IMR-90 (cell line): ENCODE data around the gene POU2F2. TPM values are rescaled to one million over a fixed set of nuclear protein-coding genes. Genes with fewer than 3 reads are reported as not detected.
"Not testable (repeated sequence)": the region's sequence is repeated elsewhere in the genome, so short reads cannot be mapped to it uniquely, and the experiment has no call there.

Experiments
- ATAC-seq: fragments of 200-7000 bp; cut with Tn5 transposase; 2 replicates; pipeline ENCODE4 v1.9.1; 2020; ENCODE audit warnings: low read depth, mild to moderate bottlenecking, moderate library complexity
- BruUV-seq: library from RNA; stranded (reverse); fragments of 400-500 nt; replicated peaks from 2 replicates; lab custom pipeline; 2021; lab: Mats Ljungman, UMichigan
- CTCF ChIA-PET: fragments of 300-600 bp; formaldehyde crosslinking; extraction: SDS; loops from one replicate; lab custom pipeline; 2021; ENCODE audit warnings: antibody characterized with exemption; lab: Yijun Ruan, JAX
- POLR2A ChIA-PET: fragments of 300-600 bp; sonication (Branson Sonifier 250); formaldehyde crosslinking; loops from one replicate; lab custom pipeline; 2022; ENCODE audit warnings: antibody characterized with exemption; ENCODE audit not compliant: unreplicated experiment; lab: Charles Lee
- DNase-seq: peaks from one replicate; pipeline ENCODE4 v3.0.0; 2013
- H2AFZ ChIP-seq: replicated peaks from 2 replicates; pipeline ENCODE3; 2013; ENCODE audit warnings: low read length, mild to moderate bottlenecking; ENCODE audit not compliant: poor library complexity
- H2AK5ac ChIP-seq: 2 replicates; pipeline ENCODE4 v1.6.1; 2013; ENCODE audit warnings: low read depth, low read length, inconsistent platforms
- H2AK9ac ChIP-seq: replicated peaks from 2 replicates; pipeline ENCODE3; 2013; ENCODE audit warnings: mild to moderate bottlenecking, low read depth, low read length, moderate library complexity; ENCODE audit not compliant: poor library complexity
- H2BK120ac ChIP-seq: 2 replicates; pipeline ENCODE4 v1.6.1; 2013; ENCODE audit warnings: low read depth, low read length, inconsistent platforms
- H2BK15ac ChIP-seq: 3 replicates; pipeline ENCODE4 v1.6.1; 2013; ENCODE audit warnings: low read depth, low read length, inconsistent platforms
- H2BK20ac ChIP-seq: 2 replicates; pipeline ENCODE4 v1.6.1; 2013; ENCODE audit warnings: low read depth, mild to moderate bottlenecking, inconsistent platforms, low read length, moderate library complexity
- H2BK5ac ChIP-seq: 2 replicates; pipeline ENCODE4 v1.6.1; 2013; ENCODE audit warnings: mild to moderate bottlenecking, low read depth, low read length, inconsistent platforms; ENCODE audit not compliant: poor library complexity, severe bottlenecking
- H3K14ac ChIP-seq: replicated peaks from 2 replicates; pipeline ENCODE4 v1.6.1; 2013; ENCODE audit warnings: low read depth, low read length, inconsistent platforms
- H3K18ac ChIP-seq: 2 replicates; pipeline ENCODE4 v1.6.1; 2013; ENCODE audit warnings: low read depth, low read length, control low read depth
- H3K23ac ChIP-seq: 2 replicates; pipeline ENCODE4 v1.6.1; 2013; ENCODE audit warnings: low read depth, low read length, inconsistent platforms
- H3K27ac ChIP-seq: 2 replicates; pipeline ENCODE4 v1.5.1; 2013; ENCODE audit warnings: mild to moderate bottlenecking, control low read depth, low read length; ENCODE audit not compliant: insufficient read depth
- H3K27me3 ChIP-seq: 2 replicates; pipeline ENCODE4 v1.6.1; 2013; ENCODE audit warnings: low read length; ENCODE audit not compliant: control insufficient read depth, insufficient read depth
- H3K36me3 ChIP-seq: 2 replicates; pipeline ENCODE4 v1.6.1; 2013; ENCODE audit warnings: low read length, mixed read lengths; ENCODE audit not compliant: control insufficient read depth, insufficient read depth
- H3K4ac ChIP-seq: 2 replicates; pipeline ENCODE4 v1.6.1; 2013; ENCODE audit warnings: low read depth, low read length, inconsistent platforms
- H3K4me1 ChIP-seq: 2 replicates; pipeline ENCODE4 v1.6.1; 2013; ENCODE audit warnings: low read length, mixed read lengths; ENCODE audit not compliant: control insufficient read depth, insufficient read depth
- H3K4me2 ChIP-seq: 2 replicates; pipeline ENCODE4 v1.6.1; 2013; ENCODE audit warnings: low read depth, mild to moderate bottlenecking, control low read depth, low read length, moderate library complexity
- H3K4me3 ChIP-seq: 2 replicates; pipeline ENCODE4 v1.5.1; 2013; ENCODE audit warnings: low read depth, mild to moderate bottlenecking, control low read depth, low read length, moderate library complexity; ENCODE audit not compliant: insufficient read depth
- H3K56ac ChIP-seq: 2 replicates; pipeline ENCODE4 v1.6.1; 2013; ENCODE audit warnings: low read length, inconsistent platforms; ENCODE audit not compliant: insufficient read depth; ENCODE audit errors: extremely low read depth
- H3K79me1 ChIP-seq, 2 experiments: 2 replicates each; pipeline ENCODE4 v1.6.1; 2013; ENCODE audit warnings: low read length in 2 of 2, inconsistent platforms in 1 of 2, low read depth in 1 of 2
- H3K9ac ChIP-seq: 2 replicates; pipeline ENCODE4 v1.6.1; 2013; ENCODE audit warnings: low read depth, low read length, control low read depth
- H3K9me1 ChIP-seq: 2 replicates; pipeline ENCODE4 v1.6.1; 2013; ENCODE audit warnings: low read length, inconsistent platforms; ENCODE audit not compliant: insufficient read depth
- H3K9me3 ChIP-seq: 2 replicates; pipeline ENCODE4 v1.6.1; 2013; ENCODE audit warnings: low read length; ENCODE audit not compliant: control insufficient read depth, insufficient read depth
- H4K20me1 ChIP-seq: 2 replicates; pipeline ENCODE4 v1.6.1; 2013; ENCODE audit warnings: low read length, inconsistent platforms; ENCODE audit not compliant: insufficient read depth
- H4K5ac ChIP-seq: 2 replicates; pipeline ENCODE4 v1.6.1; 2013; ENCODE audit warnings: mild to moderate bottlenecking, low read depth, low read length, control low read depth
- H4K8ac ChIP-seq, 2 experiments: 2 replicates each; pipeline ENCODE4 v1.6.1; 2013; ENCODE audit warnings: low read depth in 2 of 2, low read length in 2 of 2, control low read depth in 1 of 2, inconsistent platforms in 1 of 2
- H4K91ac ChIP-seq: 2 replicates; pipeline ENCODE4 v1.6.1; 2013; ENCODE audit warnings: low read depth, low read length, inconsistent platforms; ENCODE audit not compliant: insufficient read depth
- WGBS, 2 experiments: methylation state at CpG; one replicate each; pipeline versions ENCODE4 v1.1.5 to v1.1.7; 2013; ENCODE audit warnings: missing lambda C conversion rate in 2 of 2; ENCODE audit not compliant: insufficient read length in 1 of 2; ENCODE audit errors: extremely low coverage in 2 of 2; 5-methylcytosine and 5-hydroxymethylcytosine counted together
- dilution Hi-C: fragments of 300-500 bp; cut with HindIII; formaldehyde crosslinking; loops from one replicate; pipeline ENCODE4 v1.14.3; 2018; ENCODE audit warnings: low sequenced_read_pairs; ENCODE audit not compliant: unreplicated experiment
- in situ Hi-C: fragments of 300-500 bp; cut with MboI; formaldehyde crosslinking; loops from 3 replicates; pipeline ENCODE4 v1.14.3; 2019; ENCODE audit warnings: low sequenced_read_pairs, inconsistent platforms, mixed read lengths
- intact Hi-C: fragments of 100-400 bp; cut with micrococcal nuclease; formaldehyde crosslinking; loops from 2 replicates; pipeline ENCODE4 v1.10.0; 2022
- polyA plus RNA-seq, 3 experiments: library from polyadenylated mRNA; depleted of rRNA; stranded (reverse); fragments of >200 nt; gene quantifications; 2 replicates each; pipeline ENCODE4 v1.2.3, GENCODE V29; 2012; ENCODE audit warnings: low replicate concordance in 1 of 3
- total RNA-seq: library from RNA; depleted of rRNA; stranded (reverse); fragments of >200 nt; gene quantifications from 2 replicates; pipeline ENCODE4 v1.2.3, GENCODE V29; 2012
- TF ChIP-seq, protein P1 (sequence below): fragments of 150-350 bp; IDR thresholded peaks from 2 replicates; pipeline ENCODE4 v1.6.1; 2016; ENCODE audit warnings: low read depth, mild to moderate bottlenecking, low read length, moderate library complexity, borderline replicate concordance

The POU2F2 gene
- total and polyA plus RNA-seq, 2 of the 4 experiments (the other 2 are of a cell fraction): 0.54 to 5.0 TPM

DNA sequence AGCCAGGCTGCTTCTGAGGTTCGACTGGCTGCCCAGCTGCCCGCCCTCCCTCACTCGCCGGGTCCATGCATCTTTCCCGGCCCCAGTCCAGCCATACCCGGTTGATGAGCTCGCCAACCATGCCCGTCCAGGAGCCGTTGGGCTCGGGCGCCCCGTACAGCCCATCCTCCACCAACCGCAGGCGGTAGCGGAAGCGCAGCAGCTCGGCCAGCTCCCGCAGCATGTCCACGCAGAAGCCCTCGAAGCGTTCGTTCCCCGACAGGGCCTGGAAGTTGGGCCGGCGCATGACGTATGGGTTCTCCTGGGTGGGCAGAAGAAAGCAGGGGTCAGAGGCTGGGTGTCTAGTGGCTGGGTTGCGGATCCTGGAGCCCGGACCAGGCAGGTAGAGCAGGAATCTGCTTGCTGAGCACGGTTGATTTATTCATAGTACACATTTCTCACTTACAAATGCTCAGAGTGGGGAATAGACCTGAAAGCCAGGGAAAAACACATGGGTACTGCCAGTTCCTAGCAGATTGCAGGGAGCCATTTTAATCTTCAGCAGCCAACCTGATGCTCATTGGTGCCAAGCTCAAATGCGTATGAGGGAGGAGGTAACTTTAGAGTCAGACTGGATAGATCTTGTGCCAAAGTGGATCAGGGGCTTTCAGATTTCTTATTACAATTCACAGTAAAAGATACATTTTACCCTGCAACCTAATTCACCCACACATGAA is 89.6 kb downstream of the POU2F2 start:
- Histone ChIP-seq H3K9me3 (no peaks in the 10 kb centered on the region), H3K4ac (no peak overlapping the region), H2AFZ (no peak overlapping the region), H4K5ac (no peak overlapping the region), H3K9me1 (no peaks in the 10 kb centered on the region), H3K27me3 (peaks cover 35% of the 10 kb centered on the region), H3K9ac (no peak overlapping the region), H4K91ac (no peak overlapping the region), H4K8ac (no peak overlapping the region), H3K4me2 (no peak overlapping the region), H3K18ac (no peak overlapping the region), H3K36me3 (no peaks in the 10 kb centered on the region), H4K20me1 (no peaks in the 10 kb centered on the region), H2AK9ac (no peak overlapping the region), H2BK20ac (no peak overlapping the region), H2BK120ac (no peak overlapping the region), H2BK5ac (no peak overlapping the region), H3K79me1 (no peaks in the 10 kb centered on the region), H2BK15ac (no peak overlapping the region), H3K23ac (no peak overlapping the region), H3K4me3 (no peak overlapping the region), H3K27ac (no peak overlapping the region), H3K56ac (no peak overlapping the region), H3K4me1 (no peaks in the 10 kb centered on the region), H3K14ac (no peak overlapping the region), H2AK5ac (no peak overlapping the region)
- ATAC-seq: no peak
- intact Hi-C loops (no loop called here), dilution Hi-C loops (no loop called here), in situ Hi-C loops (no loop called here)
- TF ChIP-seq, protein P1, sequence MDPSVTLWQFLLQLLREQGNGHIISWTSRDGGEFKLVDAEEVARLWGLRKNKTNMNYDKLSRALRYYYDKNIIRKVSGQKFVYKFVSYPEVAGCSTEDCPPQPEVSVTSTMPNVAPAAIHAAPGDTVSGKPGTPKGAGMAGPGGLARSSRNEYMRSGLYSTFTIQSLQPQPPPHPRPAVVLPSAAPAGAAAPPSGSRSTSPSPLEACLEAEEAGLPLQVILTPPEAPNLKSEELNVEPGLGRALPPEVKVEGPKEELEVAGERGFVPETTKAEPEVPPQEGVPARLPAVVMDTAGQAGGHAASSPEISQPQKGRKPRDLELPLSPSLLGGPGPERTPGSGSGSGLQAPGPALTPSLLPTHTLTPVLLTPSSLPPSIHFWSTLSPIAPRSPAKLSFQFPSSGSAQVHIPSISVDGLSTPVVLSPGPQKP: no peak
- ChIA-PET CTCF (interaction anchor here (0.7 kb wide), 1 partner anchor 8 kb away, joined by 3 read pairs; no protein-coding TSS in a partner anchor), POLR2A (no interaction called here)
- 76% methylated on average over 12 of the region's 30 CpGs; no CpG with 5 or more reads in 1 of the 2 experiments for WGBS, 2 experiments
- BruUV-seq: no TSS peak
- DNase-seq: no peak

DNA sequence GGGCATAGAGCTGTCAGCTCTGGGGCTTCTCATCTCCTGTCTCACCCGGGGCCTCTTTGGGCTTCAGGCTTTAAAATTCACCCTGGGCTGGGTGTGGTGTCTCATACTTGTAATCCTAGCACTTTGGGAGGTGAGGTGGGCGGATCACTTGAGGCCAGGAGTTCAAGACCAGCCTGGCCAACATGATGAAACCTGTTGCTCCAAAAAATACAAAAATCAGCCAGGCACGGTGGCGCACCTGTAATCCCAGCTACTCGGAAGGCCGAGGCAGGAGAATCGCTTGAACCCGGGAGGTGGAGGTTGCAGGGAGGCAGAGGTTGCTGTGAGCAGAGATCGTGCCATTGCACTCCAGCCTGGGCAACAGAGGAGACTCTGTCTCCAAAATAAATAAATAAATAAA is 91.8 kb downstream of the POU2F2 start:
- ATAC-seq, H3K4me3 ChIP-seq, H4K8ac ChIP-seq, H3K4me2 ChIP-seq, H4K20me1 ChIP-seq, H3K18ac ChIP-seq, intact Hi-C loops, H3K36me3 ChIP-seq, H2BK120ac ChIP-seq, dilution Hi-C loops, H4K91ac ChIP-seq, H3K27ac ChIP-seq, H2BK15ac ChIP-seq, H3K9me3 ChIP-seq, H2BK5ac ChIP-seq, DNase-seq, H4K5ac ChIP-seq, H3K23ac ChIP-seq, H3K79me1 ChIP-seq, H2BK20ac ChIP-seq, H3K4me1 ChIP-seq, CTCF ChIA-PET, H2AK5ac ChIP-seq, POLR2A ChIA-PET, H2AFZ ChIP-seq, H3K9me1 ChIP-seq, H3K14ac ChIP-seq, H2AK9ac ChIP-seq, H3K56ac ChIP-seq, in situ Hi-C loops, H3K4ac ChIP-seq, H3K9ac ChIP-seq, BruUV-seq: not testable (repeated sequence)
- H3K27me3 ChIP-seq: peaks cover 33% of the 10 kb centered on the region
- WGBS, 2 experiments: no CpG with 5 or more reads among the region's 9 CpGs
